Stomach (tissue), 9 donors: Measurements from ENCODE around the gene ITGAE. TPM values are rescaled to one million over a fixed set of nuclear protein-coding genes. Genes with fewer than 3 reads are reported as not detected.

Experiments used
- DNase-seq, 2 donors: peaks; one replicate each; pipeline versions ENCODE4 v3.0.0 to v3.0.0-alpha.2; 2013 to 2019
- H3K27ac ChIP-seq, 5 donors: fragments of 200-600 bp in 4 of 5; sonication (generic) in 4 of 5; one replicate each; pipeline ENCODE4 v1.5.1; 2013 to 2019; ENCODE audit warnings: mild to moderate bottlenecking in 1 of 5, moderate library complexity in 1 of 5
- H3K27me3 ChIP-seq, 3 donors: fragments of 200-600 bp; sonication (generic); one replicate each; pipeline ENCODE4 v1.5.1; 2017 to 2019; ENCODE audit warnings: mixed run types in 1 of 3
- H3K36me3 ChIP-seq, 4 donors: fragments of 200-600 bp; sonication (generic); 1 replicate in 3 of 4; 2 replicates in 1 of 4; pipeline ENCODE4 v1.5.1; 2016 to 2019
- H3K4me1 ChIP-seq, 4 donors: fragments of 200-600 bp; sonication (generic); one replicate each; pipeline ENCODE4 v1.5.1; 2016 to 2019
- H3K4me3 ChIP-seq, 4 donors: fragments of 200-600 bp; sonication (generic) in 3 of 4; one replicate each; pipeline ENCODE4 v1.5.1; 2016 to 2019; ENCODE audit warnings: mild to moderate bottlenecking in 1 of 4
- H3K9me3 ChIP-seq, 4 donors: fragments of 200-600 bp; sonication (generic); one replicate each; pipeline ENCODE4 v1.5.1; 2016 to 2019
- CTCF ChIP-seq, 7 experiments: fragments of 450-650 bp in 4 of 7; fragments of 200-600 bp in 3 of 7; sonication (generic) in 3 of 7; IDR thresholded peaks; one replicate each; pipeline ENCODE4 v1.5.1; 2016 to 2019; ENCODE audit warnings: antibody characterized with exemption in 7 of 7, control low read depth in 2 of 7, mild to moderate bottlenecking in 1 of 7
- EP300 ChIP-seq: sonication (generic); formaldehyde crosslinking; IDR thresholded peaks from one replicate; pipeline ENCODE4 v1.6.1; 2017; ENCODE audit warnings: antibody characterized with exemption
- POLR2A ChIP-seq, 4 donors: fragments of 450-650 bp; IDR thresholded peaks; one replicate each; pipeline ENCODE4 v1.6.1; 2016; ENCODE audit warnings: antibody characterized with exemption in 4 of 4, control low read depth in 2 of 4, mild to moderate bottlenecking in 1 of 4, moderate library complexity in 1 of 4
- POLR2AphosphoS5 ChIP-seq, 3 donors: sonication (generic); formaldehyde crosslinking; IDR thresholded peaks; one replicate each; pipeline ENCODE4 v1.6.1; 2016; ENCODE audit warnings: antibody characterized with exemption in 3 of 3
- WGBS, 5 donors: extraction: QIAGEN DNeasy Blood & Tissue Kit in 3 of 5; methylation state at CpG; one replicate each; pipeline versions ENCODE4 v1.1.5 to v1.1.7; 2013 to 2018; 5-methylcytosine and 5-hydroxymethylcytosine counted together
- intact Hi-C: fragments of 100-400 bp; cut with DNase I; formaldehyde crosslinking; loops from one replicate; pipeline ENCODE4 v1.15.1; 2023; ENCODE audit warnings: low total_unique reads
- polyA plus RNA-seq, 3 donors: library from polyadenylated mRNA; stranded (reverse); fragments of 200-250 nt; gene quantifications; one replicate each; pipeline ENCODE4 v1.2.3, GENCODE V29; 2013
- total RNA-seq, 5 donors: library from RNA; depleted of rRNA; stranded (reverse); fragments of >200 nt; gene quantifications; one replicate each; pipeline versions ENCODE4 v1.1.0 to v1.2.3, GENCODE V29; 2014 to 2016
- donor health status: healthy with polysubstance abuse.
- donor health status: Bipolar disorder and iron deficiency.
- donor health status: healthy.

ITGAE gene
- total and polyA plus RNA-seq, 8 donors = 4.5 to 66.8 (median 31.0) TPM

DNA sequence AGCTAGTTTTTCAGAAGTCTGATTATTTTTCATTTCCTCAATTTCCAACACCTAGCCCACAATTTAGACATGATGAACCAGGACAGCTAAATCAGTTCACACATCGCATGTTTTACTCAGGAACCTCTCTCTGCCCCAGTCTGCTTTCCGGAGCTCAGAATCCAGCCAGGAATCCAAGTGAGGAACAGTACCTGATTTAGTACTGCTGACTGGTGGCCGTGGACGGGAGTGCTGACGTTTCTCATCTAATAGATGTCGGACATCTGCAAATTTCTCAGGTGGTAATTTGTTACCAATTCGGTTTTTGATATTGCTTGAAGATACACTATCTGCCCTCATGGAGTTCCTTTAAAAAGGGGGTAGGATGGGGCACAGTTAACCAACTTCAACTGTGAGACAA is 14.9 kb upstream of the ITGAE start:
- intact Hi-C loops = no loop called here
- 82 to 93% (median 91%) methylated on average over 7 of the region's 7 CpGs for WGBS, 5 donors
- Histone ChIP-seq H3K9me3 (no peaks in the 10 kb centered on the region), H3K36me3 (peaks cover 86 to 100% (median 100%) of the 10 kb centered on the region in 4 donors), H3K27ac (no peak overlapping the region), H3K4me1 (no peaks in the 10 kb centered on the region), H3K27me3 (no peaks in the 10 kb centered on the region), H3K4me3 (no peak overlapping the region)
- no peak for DNase-seq
- TF ChIP-seq POLR2AphosphoS5 (IDR thresholded peaks at IDR 0.05) = no peak
- no peak for TF ChIP-seq POLR2A (IDR thresholded peaks at IDR 0.05)
- TF ChIP-seq EP300 = no peak
- no peak for TF ChIP-seq CTCF (IDR thresholded peaks at IDR 0.05)

DNA sequence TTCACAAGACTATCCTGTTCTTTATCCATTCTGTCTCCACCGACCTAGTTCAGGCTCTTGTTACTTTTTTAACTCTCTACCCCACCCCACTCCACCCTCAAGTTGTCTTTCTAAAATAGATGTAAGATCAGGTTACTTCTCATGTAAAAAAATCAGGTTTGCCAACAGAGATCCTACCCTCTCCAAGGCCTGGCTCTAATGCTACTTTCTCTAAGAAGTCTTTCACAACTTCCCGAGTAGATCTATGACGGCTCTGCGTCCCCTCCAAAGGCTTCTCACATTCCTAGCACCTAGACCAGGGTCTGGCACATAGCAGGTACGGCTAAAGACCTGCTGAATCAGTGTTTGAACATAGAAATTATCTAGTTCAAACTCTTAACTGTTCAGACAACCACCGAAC is 14.1 kb upstream of the ITGAE start:
- Histone ChIP-seq H3K9me3 (no peaks in the 10 kb centered on the region), H3K4me3 (no peak overlapping the region), H3K4me1 (no peaks in the 10 kb centered on the region), H3K27me3 (no peaks in the 10 kb centered on the region), H3K27ac (no peak overlapping the region), H3K36me3 (peaks cover 82 to 100% (median 100%) of the 10 kb centered on the region in 4 donors)
- TF ChIP-seq CTCF (IDR thresholded peaks at IDR 0.05) (no peak), POLR2A (IDR thresholded peaks at IDR 0.05) (no peak), POLR2AphosphoS5 (IDR thresholded peaks at IDR 0.05) (no peak), EP300 (no peak)
- intact Hi-C loops = no loop called here
- 83 to 93% (median 88%) methylated on average over 6 of the region's 6 CpGs for WGBS, 5 donors
- DNase-seq = no peak

DNA sequence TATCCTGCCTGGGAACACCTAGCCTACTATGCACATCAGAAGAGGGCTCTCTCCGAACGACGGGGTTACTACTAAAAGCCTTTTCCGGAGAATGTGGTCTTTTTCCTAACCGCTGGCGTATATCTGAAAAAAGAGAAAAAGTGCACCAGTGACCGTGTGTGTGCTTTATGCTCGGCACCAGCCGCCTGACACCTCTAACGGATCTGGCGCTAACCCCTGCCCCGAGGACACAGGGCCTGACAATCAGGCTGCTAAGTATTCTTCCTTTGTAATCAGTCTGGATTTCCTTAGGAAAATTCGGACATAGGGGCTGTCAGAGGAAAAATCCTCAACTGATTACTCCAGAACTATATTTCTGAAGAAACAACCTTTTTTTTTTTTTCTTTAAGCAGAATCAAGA is 13.4 kb upstream of the ITGAE start:
- no peak for TF ChIP-seq CTCF (IDR thresholded peaks at IDR 0.05)
- TF ChIP-seq POLR2AphosphoS5 (IDR thresholded peaks at IDR 0.05) = no peak
- no peak for TF ChIP-seq POLR2A (IDR thresholded peaks at IDR 0.05)
- TF ChIP-seq EP300 = no peak
- DNase-seq = no peak
- H3K27me3 ChIP-seq = no peaks in the 10 kb centered on the region
- no peak overlapping the region for H3K4me3 ChIP-seq
- peaks cover 74 to 100% (median 100%) of the 10 kb centered on the region in 4 donors for H3K36me3 ChIP-seq
- no peak overlapping the region for H3K27ac ChIP-seq
- intact Hi-C loops = no loop called here
- H3K9me3 ChIP-seq = no peaks in the 10 kb centered on the region
- no peaks in the 10 kb centered on the region for H3K4me1 ChIP-seq
- 92 to 96% (median 93%) methylated on average over 13 of the region's 13 CpGs for WGBS, 5 donors

- 91 to 95% (median 94%) methylated on average over 15 of the region's 15 CpGs for WGBS, 5 donors
- TF ChIP-seq POLR2A (IDR thresholded peaks at IDR 0.05) = no peak
- no peak for TF ChIP-seq POLR2AphosphoS5 (IDR thresholded peaks at IDR 0.05)
- no peak for TF ChIP-seq EP300
- TF ChIP-seq CTCF (IDR thresholded peaks at IDR 0.05) = no peak
- intact Hi-C loops = no loop called here
- H3K27ac ChIP-seq = no peak overlapping the region
- H3K4me1 ChIP-seq = no peaks in the 10 kb centered on the region
- H3K36me3 ChIP-seq = peaks cover 74 to 100% (median 100%) of the 10 kb centered on the region in 4 donors
- no peak for DNase-seq
- H3K27me3 ChIP-seq = no peaks in the 10 kb centered on the region
- H3K9me3 ChIP-seq = no peaks in the 10 kb centered on the region
- H3K4me3 ChIP-seq = no peak overlapping the region
Measured at GRCh38 chr17:3813171-3813570, 12.2 kb upstream of the ITGAE start.
